Activated CD4-positive, alpha-beta T cell treated with anti-CD3 and anti-CD28 coated beads, Interleukin-2, amount 50 U/mL, for 24 hours (primary cell): Measurements from ENCODE around the gene MAP3K5.
A peak's percentile ranks its signal among the peaks of the same experiment; 100 is the strongest.
"Not testable (repeated sequence)": the region's sequence is repeated elsewhere in the genome, so short reads cannot be mapped to it uniquely, and the experiment has no call there.

ENCODE experiments used
- DNase-seq, 2 donors: peaks; one replicate each; pipeline ENCODE4 v3.0.0-alpha.2; 2020; ENCODE audit warnings: low read depth in 1 of 2, low spot score in 1 of 2

The MAP3K5 gene

DNA sequence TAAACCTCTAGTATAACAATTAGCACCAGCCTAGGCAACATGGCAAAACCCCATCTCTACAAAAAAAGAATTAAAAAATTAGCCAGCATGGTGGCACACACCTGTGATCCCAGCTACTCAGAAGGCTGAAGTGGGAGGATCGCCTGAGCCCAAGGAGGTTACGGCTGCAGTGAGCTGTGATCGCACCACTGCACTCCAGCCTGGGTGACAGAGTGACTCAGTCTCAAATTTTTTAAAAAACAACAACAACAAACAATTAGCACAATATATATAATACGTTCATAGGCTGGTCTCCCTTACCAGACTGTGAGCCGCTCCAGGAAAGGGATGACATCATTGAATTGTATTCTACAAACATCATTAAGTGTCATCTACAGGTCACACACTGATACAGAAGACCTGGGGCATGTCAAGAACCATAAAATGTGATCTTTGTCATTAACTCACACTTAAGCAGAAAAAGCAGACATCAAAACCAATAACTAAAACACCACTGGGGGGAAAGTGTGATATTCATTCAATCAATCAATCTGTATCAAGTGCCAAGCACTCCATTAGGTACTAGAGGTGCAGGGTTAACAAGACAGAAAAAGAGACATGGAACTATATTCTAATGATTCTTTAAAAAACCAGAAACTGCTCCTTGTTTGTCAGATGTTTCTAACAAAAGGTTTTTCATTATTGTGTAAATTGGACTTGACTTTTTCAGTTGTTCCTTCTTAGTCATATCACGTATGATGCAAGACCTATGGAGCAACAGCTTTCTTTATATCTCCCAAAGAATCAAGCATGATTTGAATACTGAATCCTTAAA is 17.8 kb downstream of the MAP3K5 start:
- DNase-seq: no peak

DNA sequence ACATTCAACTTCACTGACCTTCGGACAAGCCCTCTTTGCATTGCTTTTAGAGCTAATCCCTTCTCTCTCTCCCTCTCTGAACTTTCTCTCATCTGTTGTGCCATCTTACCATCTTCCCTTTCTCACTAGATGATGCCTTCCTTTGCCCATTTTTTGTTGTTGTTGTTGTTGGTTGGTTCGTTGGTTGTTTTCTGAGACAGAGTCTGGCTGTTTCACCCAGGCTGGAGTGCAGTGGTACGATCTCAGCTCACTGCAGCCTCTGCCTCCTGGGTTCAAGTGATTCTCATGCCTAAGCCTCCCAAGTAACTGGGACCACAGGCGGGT is 18.8 kb downstream of the MAP3K5 start:
- no peak for DNase-seq

DNA sequence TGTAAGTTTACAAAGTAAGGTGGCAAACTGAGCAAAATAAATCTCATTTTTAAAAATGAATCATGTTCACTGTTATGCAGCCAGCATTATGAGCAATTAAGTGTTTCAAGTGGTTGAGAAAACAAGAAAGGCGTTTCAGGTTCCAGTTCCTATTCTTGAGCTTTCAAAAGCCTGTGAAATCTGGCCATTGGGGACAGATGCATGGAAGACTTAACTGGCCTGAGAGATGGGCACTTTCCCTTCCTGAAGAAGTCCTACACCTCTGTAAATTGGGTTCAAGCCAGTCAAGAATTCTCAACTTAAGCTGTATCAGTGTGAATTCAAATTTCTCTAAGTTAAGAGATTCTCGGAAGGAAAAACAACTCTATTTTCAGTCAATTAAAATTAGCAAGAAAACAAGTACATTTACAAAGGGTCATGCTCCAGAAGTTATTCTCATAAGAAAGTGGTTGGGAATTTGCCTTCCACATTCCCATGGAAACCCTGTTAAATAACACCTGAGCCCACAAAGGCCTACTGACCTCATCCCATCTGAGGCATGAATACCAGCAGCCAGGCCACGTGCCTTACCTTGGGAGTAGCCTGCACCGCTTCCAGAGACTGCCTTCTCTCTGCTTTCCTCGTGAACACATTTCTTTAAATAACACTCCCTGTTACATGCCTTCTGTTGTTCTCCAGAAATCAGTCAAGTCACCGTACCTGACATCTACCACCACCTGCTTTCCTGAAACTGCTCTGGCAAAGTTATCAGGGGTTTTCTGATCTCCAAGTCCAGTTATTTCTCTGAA is 19.4 kb downstream of the MAP3K5 start:
- no peak for DNase-seq

DNA sequence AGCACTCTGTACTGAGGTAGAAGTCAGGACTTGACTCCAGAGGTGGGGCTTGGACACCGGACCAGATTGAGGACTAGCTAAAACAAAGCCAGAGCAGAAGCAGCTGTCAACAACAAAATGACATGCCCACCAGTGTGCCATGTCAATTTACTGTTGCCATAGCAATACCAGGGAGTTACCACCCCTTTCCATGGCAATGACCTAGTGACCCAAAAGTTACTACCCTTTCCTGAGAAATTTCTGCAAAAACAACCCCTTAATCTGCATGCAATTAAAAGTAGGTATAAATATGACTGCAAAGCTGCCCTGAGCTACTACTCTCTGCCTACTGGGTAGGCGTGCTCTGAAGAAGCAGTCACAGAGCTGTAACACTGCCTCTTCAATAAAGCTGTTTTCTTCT is 21.0 kb downstream of the MAP3K5 start:
- DNase-seq: no peak

DNA sequence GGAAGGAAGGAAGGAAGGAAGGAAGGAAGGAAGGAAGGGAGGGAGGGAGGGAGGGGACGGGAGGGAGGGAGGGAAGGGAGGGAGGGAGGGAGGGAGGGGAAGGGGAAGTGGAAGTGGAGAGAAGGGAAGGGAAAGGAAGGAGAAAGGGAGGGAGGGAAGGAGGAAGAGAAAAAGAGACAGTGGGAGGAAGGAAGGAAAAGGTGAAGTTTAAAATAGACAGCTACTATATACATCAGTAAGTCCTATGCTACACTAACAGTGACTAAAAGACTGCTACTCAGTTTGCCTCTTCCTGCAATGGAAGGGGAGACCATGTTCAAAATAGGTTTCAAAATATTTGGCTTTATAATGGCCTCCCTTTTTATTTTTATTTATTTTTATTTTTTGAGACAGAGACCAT is 22.5 kb downstream of the MAP3K5 start:
- no peak for DNase-seq

DNA sequence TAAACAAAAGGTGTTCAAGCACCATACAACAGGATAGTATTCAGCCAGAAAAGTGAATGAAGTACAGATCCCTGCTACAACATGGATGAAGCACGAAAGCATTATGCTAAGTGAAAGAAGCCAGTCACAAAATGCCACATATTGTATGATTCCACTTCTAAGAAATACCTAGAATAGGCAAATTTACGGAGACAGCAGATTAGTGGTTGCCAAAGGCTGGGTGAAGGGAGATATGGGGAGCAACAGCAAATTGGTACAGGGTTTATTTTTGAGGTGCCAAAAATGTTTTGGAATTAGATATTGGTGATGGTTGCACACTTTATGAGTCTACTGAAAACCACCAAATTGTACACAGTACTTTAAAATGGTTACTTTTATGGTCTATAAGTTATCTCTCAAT is 23.2 kb downstream of the MAP3K5 start:
- DNase-seq: no peak

DNA sequence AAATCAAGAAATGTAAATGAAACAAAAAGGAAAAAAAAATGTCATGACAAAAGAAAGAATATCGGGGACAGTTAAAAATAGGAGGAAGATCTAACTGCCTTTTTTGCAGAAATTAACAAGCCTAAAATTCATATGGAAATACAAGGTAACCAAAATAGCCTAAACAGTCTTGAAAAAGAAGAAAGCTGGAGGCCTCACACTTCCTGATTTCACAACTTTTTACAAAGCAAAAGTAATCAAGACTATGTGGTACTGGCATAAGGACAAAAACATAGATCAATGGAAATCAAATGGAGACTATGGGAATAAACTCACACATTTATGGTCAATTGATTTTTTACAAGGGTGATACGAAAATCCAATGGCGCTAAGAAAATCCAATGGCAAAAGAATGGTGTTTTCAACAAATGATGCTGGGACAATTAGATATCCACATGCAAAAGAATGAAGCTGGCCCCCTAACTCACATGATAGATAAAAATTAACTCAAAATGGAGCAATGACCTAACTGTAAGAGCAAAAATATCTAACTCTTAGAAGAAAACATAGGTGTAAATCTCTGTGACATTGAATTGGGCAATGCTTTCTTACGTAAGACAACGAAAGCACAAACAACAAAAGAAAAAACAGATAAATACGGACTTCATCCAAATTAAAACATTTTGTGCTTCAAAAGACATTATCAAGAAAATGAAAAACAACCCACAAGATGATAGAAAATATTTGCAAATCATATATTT is 24.5 kb downstream of the MAP3K5 start:
- no peak for DNase-seq

DNA sequence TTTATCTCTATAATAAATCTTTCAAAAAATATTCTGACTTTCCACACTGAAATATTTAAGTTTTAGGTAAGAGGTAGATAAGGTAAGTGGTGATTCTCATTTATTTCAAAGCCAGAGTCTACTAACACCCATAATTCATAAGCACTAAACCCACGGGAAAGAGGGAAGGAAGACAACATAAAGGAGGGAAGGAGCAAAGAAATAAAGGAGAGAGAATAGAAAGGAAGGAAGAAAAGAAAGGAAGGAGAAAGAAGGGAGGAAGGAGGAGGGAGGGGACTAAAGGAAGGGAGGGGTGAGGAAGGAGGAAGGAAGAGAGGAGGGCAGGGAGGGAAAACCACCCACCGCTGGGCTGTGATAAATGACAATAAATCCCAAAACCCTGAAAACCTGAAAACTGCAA is 25.2 kb downstream of the MAP3K5 start:
- no peak for DNase-seq

DNA sequence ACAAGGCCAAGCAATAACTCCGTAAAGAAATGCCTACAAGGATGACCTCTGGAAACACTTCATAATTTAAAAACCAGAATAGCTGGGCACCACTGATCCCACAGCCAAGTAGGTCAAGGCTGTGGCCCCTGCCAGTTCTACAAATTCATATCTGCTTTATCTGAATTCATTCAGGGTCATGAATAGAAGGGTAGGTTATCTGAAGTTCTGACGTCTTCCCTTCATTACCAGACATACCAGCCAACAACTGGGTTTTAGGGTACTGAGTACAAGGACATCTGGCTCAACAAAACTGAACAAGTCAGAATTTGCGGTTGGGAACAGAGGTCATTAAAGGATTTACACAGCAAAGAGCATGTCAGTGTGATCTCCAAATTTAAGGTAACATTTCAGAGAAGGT is 26.0 kb downstream of the MAP3K5 start:
- DNase-seq: no peak

DNA sequence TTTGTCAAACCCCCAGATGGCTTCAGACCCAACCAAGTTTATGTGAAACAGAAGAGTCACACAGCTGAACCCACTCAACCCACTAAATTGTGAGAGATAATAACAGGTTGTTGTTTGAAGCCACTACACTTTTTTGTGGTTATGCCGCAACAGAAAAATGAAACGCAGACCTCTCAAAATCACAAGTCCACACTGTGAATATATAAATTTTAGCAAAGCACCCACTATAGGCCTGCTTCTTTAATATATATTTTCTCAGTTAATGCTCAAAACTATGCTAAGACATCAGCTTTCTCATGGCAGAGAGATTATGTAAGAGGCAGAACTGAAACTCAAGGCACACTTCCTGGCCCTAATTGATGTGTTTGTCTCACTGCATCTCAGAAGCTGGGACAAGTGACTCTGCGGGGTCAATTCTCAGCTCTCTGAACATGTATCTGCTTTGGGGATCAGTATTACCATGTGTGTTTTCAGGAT is 27.7 kb downstream of the MAP3K5 start:
- DNase-seq: no peak

DNA sequence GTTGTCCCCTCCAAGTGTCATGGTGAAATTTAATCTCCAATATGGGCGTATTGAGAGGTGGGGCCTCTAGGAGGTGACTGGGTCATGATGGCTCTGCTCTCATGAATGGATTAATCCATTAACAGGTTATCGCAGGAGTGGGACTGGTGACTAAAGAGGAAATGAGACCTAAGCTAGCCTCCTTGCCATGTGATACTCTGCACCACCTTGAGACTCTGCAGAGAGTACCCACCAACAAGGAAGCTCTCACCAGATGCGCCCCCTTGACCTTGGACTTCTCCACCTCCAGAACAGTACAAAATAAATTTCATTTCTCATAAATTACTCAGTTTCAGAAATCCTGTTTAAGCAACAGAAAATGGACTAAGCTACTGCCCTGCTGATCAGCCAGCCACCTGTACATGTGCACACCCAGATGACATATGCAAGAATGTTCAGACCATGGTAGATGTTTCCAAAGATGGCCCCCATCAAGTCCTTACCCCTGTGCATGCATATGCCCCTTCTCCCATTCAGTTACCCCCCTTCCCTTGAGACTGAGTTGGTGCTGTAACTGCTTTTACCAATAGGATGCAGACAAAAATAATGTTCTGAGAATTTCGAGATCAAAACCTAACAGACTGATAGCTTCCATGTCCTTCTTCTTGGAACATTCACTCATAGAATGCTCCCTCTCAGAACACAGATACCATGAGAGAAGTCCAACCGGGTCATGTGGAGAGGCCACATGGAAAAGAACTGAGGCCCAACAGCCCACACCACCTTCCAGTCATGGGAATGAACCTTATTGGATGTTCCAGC is 28.4 kb downstream of the MAP3K5 start:
- no peak for DNase-seq

DNA sequence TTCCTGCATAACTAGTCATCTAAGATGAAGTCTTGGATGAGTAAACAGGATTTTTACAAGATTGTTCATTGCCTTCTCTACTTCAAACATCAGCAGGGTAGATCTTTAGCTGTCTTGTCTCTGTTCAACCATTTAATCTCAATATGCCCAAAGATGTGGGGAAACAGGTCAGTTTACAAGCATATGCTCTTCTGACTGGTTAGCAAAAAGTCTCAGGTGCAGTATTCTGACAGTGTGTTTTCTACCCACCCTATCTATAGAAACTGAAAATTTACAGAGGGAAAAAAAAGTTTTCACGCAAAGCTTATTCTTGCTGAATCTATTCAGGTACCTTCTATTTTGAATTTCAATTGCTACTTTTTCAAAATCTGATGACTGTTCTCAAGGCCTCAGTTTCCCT is 29.0 kb downstream of the MAP3K5 start:
- no peak for DNase-seq

DNA sequence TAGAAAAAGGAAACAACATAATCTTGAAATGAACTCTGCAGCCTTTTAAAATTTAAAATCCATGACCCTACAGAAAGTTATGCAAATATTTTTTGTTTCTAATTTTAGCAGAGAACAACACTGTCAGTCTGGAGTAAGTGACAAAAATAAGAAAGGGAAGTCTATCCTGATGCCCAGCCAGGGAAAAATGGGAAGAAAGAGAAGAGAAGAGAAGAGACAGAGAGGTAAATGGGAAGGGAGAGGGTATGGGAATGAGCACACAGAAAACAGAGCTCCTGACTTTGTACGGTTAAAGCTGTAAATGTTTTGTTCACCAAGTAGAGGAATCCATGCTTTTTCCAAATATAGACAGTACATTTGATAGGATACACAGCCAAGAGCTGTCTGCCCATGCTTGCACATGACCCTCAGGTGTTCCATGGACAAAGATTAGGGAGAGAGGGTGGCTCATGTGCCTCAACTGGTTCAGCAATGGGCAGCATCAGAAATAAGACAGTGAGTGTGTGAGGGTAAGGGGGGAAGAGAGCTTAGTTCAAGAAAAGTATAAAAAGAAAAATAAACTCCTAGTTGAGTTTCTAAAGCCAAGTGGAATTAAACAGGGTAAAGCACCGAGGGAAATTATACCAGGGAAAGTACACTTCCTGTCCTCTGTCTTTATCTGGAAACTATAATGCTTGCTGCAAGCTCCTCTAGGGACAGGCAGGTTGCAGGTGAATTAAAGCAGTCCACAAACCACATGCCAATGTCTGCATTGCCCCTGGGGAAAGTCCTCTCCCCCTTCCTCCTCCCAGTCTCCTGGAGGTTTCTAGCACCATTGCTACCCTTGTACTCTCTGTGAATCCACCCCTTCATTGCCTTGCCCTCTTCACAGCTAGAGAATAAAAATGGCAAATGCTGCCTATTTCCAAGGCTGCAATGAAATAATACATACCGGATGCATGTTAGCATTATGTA is 30.0 kb downstream of the MAP3K5 start:
- no peak for DNase-seq

DNA sequence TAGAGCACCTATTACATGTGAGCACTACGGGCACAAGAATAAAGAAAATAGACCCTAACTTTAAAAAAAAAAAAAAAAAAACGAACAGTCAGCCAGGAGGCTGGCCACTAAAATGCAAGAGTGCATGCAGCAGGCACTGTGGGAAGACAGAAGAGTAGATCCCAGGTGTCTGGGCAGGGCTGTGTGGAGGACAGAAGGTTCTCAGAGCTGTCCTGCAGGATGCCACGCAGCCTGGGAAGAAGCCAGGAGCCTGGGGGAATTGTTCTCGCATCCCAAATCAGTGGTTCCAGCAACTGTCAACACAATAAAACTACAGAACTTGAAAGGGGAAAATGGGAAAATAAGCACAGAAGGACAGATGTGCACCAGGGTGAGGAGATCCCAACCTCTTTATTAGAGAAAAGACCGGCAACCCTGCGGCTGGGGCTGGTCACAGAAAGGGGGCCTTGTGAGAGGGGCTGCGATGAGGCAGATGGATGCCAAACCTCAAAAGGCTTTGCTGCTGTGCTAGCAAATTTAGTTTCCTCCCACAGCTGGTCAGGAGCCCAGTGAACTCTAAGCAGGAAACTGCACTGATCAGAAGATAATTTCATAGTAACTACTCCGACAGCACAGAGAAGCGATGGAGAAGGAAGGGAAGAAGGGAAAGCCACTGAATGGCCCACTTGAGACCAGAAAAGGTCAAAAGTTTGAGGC is 30.9 kb downstream of the MAP3K5 start:
- DNase-seq: no peak

DNA sequence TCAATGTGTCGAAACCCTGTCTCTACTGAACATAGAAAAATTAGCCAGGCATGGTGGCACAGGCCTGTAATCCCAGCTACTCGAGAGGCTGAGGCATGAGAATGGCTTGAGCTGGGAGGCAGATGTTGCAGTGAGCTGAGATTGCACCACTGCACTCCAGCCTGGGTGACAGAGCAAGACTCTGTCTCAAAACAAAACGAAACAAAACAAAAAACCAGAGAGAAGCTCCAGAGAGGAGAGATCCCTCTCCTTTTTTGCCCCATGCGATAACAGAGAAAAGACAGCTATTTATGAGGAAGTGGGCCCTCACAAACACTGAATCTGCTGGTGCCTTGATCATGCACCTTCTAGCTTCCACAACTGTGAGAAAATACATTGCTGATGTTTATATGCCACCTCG is 31.5 kb downstream of the MAP3K5 start:
- DNase-seq: not testable (repeated sequence)

DNA sequence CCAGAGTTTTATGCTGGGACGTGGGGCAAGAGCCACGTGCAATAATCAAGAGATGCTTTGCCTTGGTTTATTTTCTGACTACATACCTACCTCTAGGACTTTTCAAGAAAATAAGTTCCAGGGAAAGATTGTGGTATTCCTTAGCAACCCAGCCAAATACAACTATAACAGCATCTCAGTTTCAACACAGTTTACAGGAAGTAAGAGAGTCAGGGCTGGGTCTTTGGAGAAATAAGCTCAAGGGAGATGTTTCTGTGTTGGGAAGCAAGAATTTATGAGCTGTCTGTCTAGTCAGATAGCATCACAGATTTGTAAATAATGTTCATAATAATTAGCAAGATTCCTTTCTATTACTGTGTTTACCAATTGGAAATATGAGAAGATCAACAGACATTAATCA is 35.1 kb downstream of the MAP3K5 start:
- no peak for DNase-seq

DNA sequence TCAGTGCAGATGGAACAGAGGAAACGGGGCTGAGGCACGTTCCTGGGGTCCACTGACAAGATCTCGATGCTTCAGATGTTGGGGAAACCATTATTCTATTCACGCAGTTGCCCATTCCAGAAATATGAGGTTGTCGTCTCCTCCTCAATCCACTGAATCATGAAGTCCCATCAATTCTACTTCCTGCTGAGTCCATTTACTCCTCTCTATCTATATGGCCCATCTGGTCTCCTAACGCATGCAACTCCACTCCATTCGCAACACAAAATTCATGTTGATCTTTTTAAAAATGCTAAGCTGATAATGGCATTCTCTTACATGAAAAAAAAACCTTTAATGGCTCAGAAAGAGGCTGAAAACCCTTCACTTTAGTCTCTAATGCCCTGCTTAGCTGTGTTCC is 37.5 kb downstream of the MAP3K5 start:
- DNase-seq: no peak

DNA sequence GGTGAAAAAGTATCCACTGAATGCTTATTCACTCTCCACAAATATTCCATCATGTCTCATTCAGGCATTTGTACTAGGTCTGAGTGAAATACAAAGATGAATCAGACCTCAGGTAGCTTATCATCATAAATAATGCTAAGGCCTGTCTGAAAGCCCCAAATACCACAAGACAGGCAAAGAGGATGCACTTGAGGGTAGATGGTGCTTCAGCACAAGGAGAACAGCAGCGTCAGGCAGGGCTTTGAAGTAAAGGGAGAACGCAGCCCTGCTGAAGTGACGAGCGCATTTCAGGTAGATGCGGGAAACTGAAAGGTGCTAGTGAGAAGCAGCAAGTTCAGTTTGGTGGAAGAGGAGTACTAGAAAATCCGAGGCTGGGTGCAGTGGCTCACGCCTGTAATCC is 38.7 kb downstream of the MAP3K5 start:
- peak in 1 of 2 donors; percentile 45 for DNase-seq

DNA sequence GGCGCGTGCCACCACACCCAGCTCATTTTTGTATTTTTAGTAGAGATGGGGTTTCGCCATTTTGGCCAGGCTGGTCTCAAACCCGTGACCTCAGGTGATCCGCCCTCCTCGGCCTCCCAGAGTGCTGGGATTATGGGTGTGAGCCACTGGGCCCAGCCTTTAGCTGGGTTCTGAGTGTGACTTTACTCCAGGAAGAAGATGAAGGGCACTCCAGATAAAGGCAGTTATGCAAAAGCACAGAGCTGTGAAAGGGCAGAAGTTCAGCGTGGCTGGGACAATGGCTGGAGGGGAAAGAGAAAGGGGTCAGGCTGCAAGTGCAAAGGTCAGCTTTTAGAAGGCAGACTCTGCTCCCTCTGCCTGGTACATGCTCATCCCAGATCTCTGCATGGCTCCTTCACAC is 39.7 kb downstream of the MAP3K5 start:
- no peak for DNase-seq
